ENCODE data around the gene TRAPPC2B.

TRAPPC2B gene

GRCh38 chr19:57362997-57363687 lies at the start of gene TRAPPC2B, which contains the start of gene ZNF547:
TRAPPC2B (plus strand) TSS chr19:57363551; CDS start chr19:57364834, 1,283 bp downstream.
ZNF547 (plus strand) TSS chr19:57363551; CDS start chr19:57368556, 5,005 bp downstream.
- peak; percentile 99 for DNase-seq (ENCODE audit: low spot score)
- Mint-ChIP-seq H3K9me3 (peaks cover 36% of the 10 kb centered on the region), H3K36me3 (ENCODE audit: low read depth) (peaks cover 32% of the 10 kb centered on the region), H3K4me1 (ENCODE audit: low read depth) (peaks cover 10% of the 10 kb centered on the region), H3K4me3 (peak within 1 kb of the TSS; percentile 94), H3K27me3 (ENCODE audit: low read depth) (peaks cover 3% of the 10 kb centered on the region), H3K27ac (peak within 1 kb of the TSS; percentile 96)

GRCh38 chr19:57314146-57314545 lies 49.2 kb upstream of the TRAPPC2B start:
- no peak for DNase-seq (ENCODE audit: low spot score)
- Mint-ChIP-seq H3K27ac (no peak overlapping the region), H3K4me3 (no peak overlapping the region)

GRCh38 chr19:57317503-57317902 lies 45.8 kb upstream of the TRAPPC2B start:
- DNase-seq (ENCODE audit: low spot score): no peak
- Mint-ChIP-seq H3K27me3 (ENCODE audit: low read depth) (peaks cover 21% of the 10 kb centered on the region), H3K4me3 (no peak overlapping the region), H3K9me3 (peaks cover 38% of the 10 kb centered on the region), H3K27ac (no peak overlapping the region), H3K36me3 (ENCODE audit: low read depth) (peaks cover 17% of the 10 kb centered on the region), H3K4me1 (ENCODE audit: low read depth) (peaks cover 15% of the 10 kb centered on the region)

More at GRCh38 chr19:57314146-57314545, 49.2 kb upstream of the TRAPPC2B start:
- Mint-ChIP-seq H3K27me3 (ENCODE audit: low read depth) (peaks cover 21% of the 10 kb centered on the region), H3K36me3 (ENCODE audit: low read depth) (peaks cover 1% of the 10 kb centered on the region), H3K9me3 (peaks cover 47% of the 10 kb centered on the region), H3K4me1 (ENCODE audit: low read depth) (no peaks in the 10 kb centered on the region)

GRCh38 chr19:57319869-57320179 lies 43.5 kb upstream of the TRAPPC2B start:
- Mint-ChIP-seq H3K4me1 (ENCODE audit: low read depth) (peaks cover 18% of the 10 kb centered on the region), H3K9me3 (peaks cover 43% of the 10 kb centered on the region), H3K27me3 (ENCODE audit: low read depth) (peaks cover 21% of the 10 kb centered on the region), H3K4me3 (peak overlapping the region; percentile 93), H3K36me3 (ENCODE audit: low read depth) (peaks cover 38% of the 10 kb centered on the region), H3K27ac (peak overlapping the region; percentile 91)
- DNase-seq (ENCODE audit: low spot score): no peak

- Mint-ChIP-seq H3K9me3 (peaks cover 40% of the 10 kb centered on the region), H3K36me3 (ENCODE audit: low read depth) (peaks cover 44% of the 10 kb centered on the region), H3K4me3 (peak within 1 kb of the TSS; percentile 93), H3K4me1 (ENCODE audit: low read depth) (peaks cover 18% of the 10 kb centered on the region), H3K27ac (peak within 1 kb of the TSS; percentile 91), H3K27me3 (ENCODE audit: low read depth) (peaks cover 16% of the 10 kb centered on the region)
- DNase-seq (ENCODE audit: low spot score): peak; percentile 93
These were observed 42.9 kb upstream of the TRAPPC2B start, which contains the start of gene ZNF543 for GRCh38 chr19:57320180-57321084. ZNF543 (plus strand) TSS chr19:57320472; CDS start chr19:57320854, 382 bp downstream.

GRCh38 chr19:57321116-57321515 lies 42.2 kb upstream of the TRAPPC2B start:
- Mint-ChIP-seq H3K4me1 (ENCODE audit: low read depth) (peaks cover 18% of the 10 kb centered on the region), H3K9me3 (peaks cover 37% of the 10 kb centered on the region)

GRCh38 chr19:57321751-57322150 lies 41.6 kb upstream of the TRAPPC2B start:
- H3K27ac Mint-ChIP-seq: peak overlapping the region; percentile 15

More at GRCh38 chr19:57321116-57321515, 42.2 kb upstream of the TRAPPC2B start:
- peak overlapping the region; percentile 91 for H3K27ac Mint-ChIP-seq
- H3K27me3 Mint-ChIP-seq (ENCODE audit: low read depth): peaks cover 9% of the 10 kb centered on the region
- H3K36me3 Mint-ChIP-seq (ENCODE audit: low read depth): peaks cover 51% of the 10 kb centered on the region
- DNase-seq (ENCODE audit: low spot score): no peak
- H3K4me3 Mint-ChIP-seq: peak overlapping the region; percentile 93

GRCh38 chr19:57324992-57325391 lies 38.4 kb upstream of the TRAPPC2B start:
- Mint-ChIP-seq H3K27me3 (ENCODE audit: low read depth) (no peaks in the 10 kb centered on the region), H3K4me1 (ENCODE audit: low read depth) (peaks cover 15% of the 10 kb centered on the region)

More at GRCh38 chr19:57321751-57322150, 41.6 kb upstream of the TRAPPC2B start:
- peaks cover 36% of the 10 kb centered on the region for H3K9me3 Mint-ChIP-seq
- H3K36me3 Mint-ChIP-seq (ENCODE audit: low read depth): peaks cover 57% of the 10 kb centered on the region
- DNase-seq (ENCODE audit: low spot score): no peak
- H3K4me3 Mint-ChIP-seq: peak overlapping the region; percentile 93
- peaks cover 18% of the 10 kb centered on the region for H3K4me1 Mint-ChIP-seq (ENCODE audit: low read depth)
- H3K27me3 Mint-ChIP-seq (ENCODE audit: low read depth): peaks cover 5% of the 10 kb centered on the region

GRCh38 chr19:57327993-57328392 lies 35.4 kb upstream of the TRAPPC2B start:
- Mint-ChIP-seq H3K4me3 (no peak overlapping the region), H3K27me3 (ENCODE audit: low read depth) (no peaks in the 10 kb centered on the region), H3K27ac (no peak overlapping the region), H3K4me1 (ENCODE audit: low read depth) (no peaks in the 10 kb centered on the region), H3K36me3 (ENCODE audit: low read depth) (peaks cover 83% of the 10 kb centered on the region), H3K9me3 (peaks cover 56% of the 10 kb centered on the region)
- DNase-seq (ENCODE audit: low spot score): no peak

More at GRCh38 chr19:57324992-57325391, 38.4 kb upstream of the TRAPPC2B start:
- Mint-ChIP-seq H3K27ac (no peak overlapping the region), H3K9me3 (peaks cover 43% of the 10 kb centered on the region), H3K36me3 (ENCODE audit: low read depth) (peaks cover 87% of the 10 kb centered on the region), H3K4me3 (no peak overlapping the region)
- DNase-seq (ENCODE audit: low spot score): no peak

- H3K9me3 Mint-ChIP-seq: peaks cover 50% of the 10 kb centered on the region
- no peaks in the 10 kb centered on the region for H3K4me1 Mint-ChIP-seq (ENCODE audit: low read depth)
- no peak for DNase-seq (ENCODE audit: low spot score)
- no peak overlapping the region for H3K27ac Mint-ChIP-seq
- peaks cover 23% of the 10 kb centered on the region for H3K36me3 Mint-ChIP-seq (ENCODE audit: low read depth)
- H3K27me3 Mint-ChIP-seq (ENCODE audit: low read depth): no peaks in the 10 kb centered on the region
- H3K4me3 Mint-ChIP-seq: no peak overlapping the region
These were observed 29.2 kb upstream of the TRAPPC2B start for GRCh38 chr19:57334191-57334590.

- Mint-ChIP-seq H3K9me3 (peaks cover 35% of the 10 kb centered on the region), H3K27me3 (ENCODE audit: low read depth) (no peaks in the 10 kb centered on the region), H3K27ac (no peak overlapping the region), H3K36me3 (ENCODE audit: low read depth) (no peaks in the 10 kb centered on the region), H3K4me3 (no peak overlapping the region), H3K4me1 (ENCODE audit: low read depth) (no peaks in the 10 kb centered on the region)
- no peak for DNase-seq (ENCODE audit: low spot score)
These were observed 24.5 kb upstream of the TRAPPC2B start for GRCh38 chr19:57338877-57339276.

- Mint-ChIP-seq H3K27me3 (ENCODE audit: low read depth) (no peaks in the 10 kb centered on the region), H3K36me3 (ENCODE audit: low read depth) (no peaks in the 10 kb centered on the region), H3K27ac (no peak overlapping the region), H3K4me1 (ENCODE audit: low read depth) (no peaks in the 10 kb centered on the region), H3K4me3 (no peak overlapping the region), H3K9me3 (peaks cover 32% of the 10 kb centered on the region)
- no peak for DNase-seq (ENCODE audit: low spot score)
These were observed 20.8 kb upstream of the TRAPPC2B start for GRCh38 chr19:57342582-57342981.

GRCh38 chr19:57348136-57348535 lies 15.2 kb upstream of the TRAPPC2B start:
- H3K9me3 Mint-ChIP-seq: peaks cover 38% of the 10 kb centered on the region
- H3K36me3 Mint-ChIP-seq (ENCODE audit: low read depth): peaks cover 26% of the 10 kb centered on the region
- peaks cover 16% of the 10 kb centered on the region for H3K4me1 Mint-ChIP-seq (ENCODE audit: low read depth)
- H3K4me3 Mint-ChIP-seq: no peak overlapping the region
- H3K27ac Mint-ChIP-seq: no peak overlapping the region
- no peak for DNase-seq (ENCODE audit: low spot score)
- H3K27me3 Mint-ChIP-seq (ENCODE audit: low read depth): no peaks in the 10 kb centered on the region
